Osteoblast (primary cell): ENCODE data around the gene RILP. TPM values are rescaled to one million over a fixed set of nuclear protein-coding genes. Genes with fewer than 3 reads are reported as not detected.

Experiments
- DNase-seq: peaks from one replicate; pipeline ENCODE4 v3.0.0; 2011; ENCODE audit warnings: low spot score, mixed read lengths; ENCODE audit not compliant: insufficient read length; ENCODE audit errors: missing footprints
- H2AFZ ChIP-seq: 2 replicates; pipeline ENCODE4 v1.6.0; 2011; ENCODE audit warnings: mild to moderate bottlenecking, low read length
- H3K27ac ChIP-seq: 2 replicates; pipeline ENCODE4 v1.5.1; 2011; ENCODE audit warnings: mild to moderate bottlenecking, low read depth, low read length, moderate library complexity
- H3K27me3 ChIP-seq: 2 replicates; pipeline ENCODE4 v1.6.0; 2012; ENCODE audit warnings: mild to moderate bottlenecking, control low read depth, inconsistent platforms, low read length, moderate library complexity; ENCODE audit not compliant: insufficient read depth
- H3K36me3 ChIP-seq: 2 replicates; pipeline ENCODE4 v1.5.1; 2011; ENCODE audit warnings: mild to moderate bottlenecking, low read length, control low read depth, moderate library complexity; ENCODE audit not compliant: insufficient read depth
- H3K4me1 ChIP-seq: 2 replicates; pipeline ENCODE4 v1.5.1; 2011; ENCODE audit warnings: mild to moderate bottlenecking, low read length, control low read depth, moderate library complexity; ENCODE audit not compliant: insufficient read depth
- H3K4me2 ChIP-seq: 2 replicates; pipeline ENCODE4 v1.6.0; 2011; ENCODE audit warnings: mild to moderate bottlenecking, low read length; ENCODE audit not compliant: insufficient read depth
- H3K4me3 ChIP-seq: fragments of 200-600 bp; sonication (generic); 3 replicates; pipeline ENCODE4 v1.5.1; 2012; ENCODE audit warnings: mild to moderate bottlenecking, low read length, inconsistent platforms; ENCODE audit not compliant: insufficient read depth
- H3K79me2 ChIP-seq: 2 replicates; pipeline ENCODE4 v1.6.0; 2012; ENCODE audit warnings: mild to moderate bottlenecking, low read length, control low read depth, inconsistent platforms; ENCODE audit not compliant: insufficient read depth
- H3K9me3 ChIP-seq: 2 replicates; pipeline ENCODE4 v1.5.1; 2011; ENCODE audit warnings: low read depth, low read length, control low read depth
- H4K20me1 ChIP-seq: 2 replicates; pipeline ENCODE4 v1.6.0; 2012; ENCODE audit warnings: mild to moderate bottlenecking, low read length, control low read depth; ENCODE audit not compliant: insufficient read depth
- CTCF ChIP-seq: IDR thresholded peaks from 2 replicates; pipeline ENCODE4 v1.5.1; 2011; ENCODE audit warnings: mild to moderate bottlenecking, low read depth, low read length, moderate library complexity; ENCODE audit errors: extremely low read depth
- total RNA-seq: library from RNA; depleted of rRNA; stranded (reverse); fragments of >200 nt; gene quantifications from 2 replicates; pipeline ENCODE4 v1.2.3, GENCODE V29; 2012

Gene RILP
- total RNA-seq, 1 donor = 11.6 TPM

GRCh38 chr17:1650731-1651558 is 1.3 kb upstream of the RILP start:
- Histone ChIP-seq H3K27ac (no peak overlapping the region), H3K36me3 (peaks cover 56% of the 10 kb centered on the region), H3K4me3 (no peak overlapping the region), H3K9me3 (no peaks in the 10 kb centered on the region), H3K79me2 (no peaks in the 10 kb centered on the region), H3K4me2 (no peak overlapping the region), H3K4me1 (peaks cover 9% of the 10 kb centered on the region), H3K27me3 (no peaks in the 10 kb centered on the region), H2AFZ (no peak overlapping the region), H4K20me1 (no peaks in the 10 kb centered on the region)
- DNase-seq = peak; percentile 76
- no peak for TF ChIP-seq CTCF

- Histone ChIP-seq H3K27ac (peak overlapping the region; percentile 52), H3K4me1 (peaks cover 13% of the 10 kb centered on the region), H2AFZ (peak overlapping the region; percentile 56), H3K79me2 (no peaks in the 10 kb centered on the region), H3K4me2 (peak overlapping the region; percentile 93), H3K36me3 (peaks cover 43% of the 10 kb centered on the region), H3K27me3 (no peaks in the 10 kb centered on the region), H3K4me3 (peak overlapping the region; percentile 79), H4K20me1 (no peaks in the 10 kb centered on the region), H3K9me3 (no peaks in the 10 kb centered on the region)
- peak; percentile 69 for TF ChIP-seq CTCF
- peak; percentile 100 for DNase-seq
These were observed 463 bp downstream of the RILP start for GRCh38 chr17:1648963-1649843.

- Histone ChIP-seq H2AFZ (peak overlapping the region; percentile 90), H3K79me2 (no peaks in the 10 kb centered on the region), H4K20me1 (no peaks in the 10 kb centered on the region), H3K4me3 (peak overlapping the region; percentile 79), H3K36me3 (peaks cover 34% of the 10 kb centered on the region), H3K9me3 (no peaks in the 10 kb centered on the region), H3K4me1 (peaks cover 17% of the 10 kb centered on the region), H3K27me3 (no peaks in the 10 kb centered on the region), H3K27ac (peak overlapping the region; percentile 60), H3K4me2 (peak overlapping the region; percentile 93)
- no peak for TF ChIP-seq CTCF
- peak; percentile 86 for DNase-seq
These were observed 1.3 kb downstream of the RILP start for GRCh38 chr17:1648173-1648962.
